Activated naive CD8-positive, alpha-beta T cell treated with anti-CD3 and anti-CD28 coated beads, Interleukin-2, amount 50 U/mL, for 16 hours (primary cell): ENCODE data around the gene BNC2.
"Not testable (repeated sequence)": the region's sequence is repeated elsewhere in the genome, so short reads cannot be mapped to it uniquely, and the experiment has no call there.

ENCODE experiments used
- DNase-seq: peaks from one replicate; pipeline ENCODE4 v3.0.0-alpha.2; 2020; ENCODE audit warnings: low read depth, low spot score

BNC2 gene

DNA sequence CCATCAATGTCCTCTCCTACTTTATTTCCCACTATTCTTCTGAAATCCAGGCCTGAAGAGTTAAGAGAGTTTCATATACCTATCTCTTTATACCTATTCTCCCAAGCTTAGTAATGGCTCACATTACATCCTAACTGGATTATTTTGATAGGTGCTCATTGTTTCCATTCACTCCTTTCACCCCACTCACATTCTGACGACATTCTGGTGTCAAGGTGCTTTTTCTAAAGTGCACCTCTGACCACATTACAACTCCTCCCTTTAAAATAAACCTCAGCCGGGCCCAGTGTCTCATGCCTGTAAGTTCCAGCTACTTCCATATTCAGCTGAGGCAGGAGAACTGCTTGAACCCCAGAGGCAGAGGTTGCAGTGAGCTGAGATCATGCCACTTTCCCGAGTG, 417.1 kb downstream of the BNC2 start:
- DNase-seq = no peak

DNA sequence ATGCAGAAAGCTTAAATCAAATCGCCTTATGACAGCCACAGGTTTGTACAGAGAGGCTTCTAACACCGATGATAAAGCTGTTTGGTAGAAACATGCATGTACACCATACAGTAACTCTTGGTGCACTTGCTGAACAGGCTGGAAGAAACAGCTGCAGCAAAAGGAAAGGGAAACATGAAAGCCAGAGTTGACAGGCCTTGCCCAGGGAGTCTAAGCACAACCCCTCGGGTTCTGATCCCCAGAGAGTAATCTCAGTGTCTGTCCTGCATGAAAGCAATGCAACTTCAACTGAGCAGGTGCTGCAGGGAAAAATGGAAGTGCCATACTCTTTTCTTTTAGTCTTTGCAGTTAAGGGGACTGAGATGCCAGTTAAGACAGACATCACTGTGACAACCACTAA, 419.9 kb downstream of the BNC2 start:
- no peak for DNase-seq

DNA sequence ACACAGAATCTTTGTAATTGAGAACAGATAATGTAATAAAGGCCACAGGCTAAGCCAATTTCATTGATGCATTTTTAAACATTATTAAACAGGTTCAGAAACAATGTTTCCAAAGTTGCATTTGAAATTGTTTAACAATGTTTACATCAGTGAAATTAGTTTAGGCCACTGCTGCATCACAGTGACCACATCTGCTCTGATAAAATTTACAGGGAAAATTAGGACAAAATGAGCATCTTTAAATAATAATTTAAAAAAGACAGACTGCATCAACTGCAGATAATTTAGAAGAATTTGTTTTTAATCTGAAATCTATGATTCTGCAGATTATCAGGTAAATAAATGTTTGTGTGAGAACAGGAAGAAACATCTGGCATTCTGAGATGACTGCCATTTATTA, 420.4 kb downstream of the BNC2 start:
- DNase-seq = no peak

DNA sequence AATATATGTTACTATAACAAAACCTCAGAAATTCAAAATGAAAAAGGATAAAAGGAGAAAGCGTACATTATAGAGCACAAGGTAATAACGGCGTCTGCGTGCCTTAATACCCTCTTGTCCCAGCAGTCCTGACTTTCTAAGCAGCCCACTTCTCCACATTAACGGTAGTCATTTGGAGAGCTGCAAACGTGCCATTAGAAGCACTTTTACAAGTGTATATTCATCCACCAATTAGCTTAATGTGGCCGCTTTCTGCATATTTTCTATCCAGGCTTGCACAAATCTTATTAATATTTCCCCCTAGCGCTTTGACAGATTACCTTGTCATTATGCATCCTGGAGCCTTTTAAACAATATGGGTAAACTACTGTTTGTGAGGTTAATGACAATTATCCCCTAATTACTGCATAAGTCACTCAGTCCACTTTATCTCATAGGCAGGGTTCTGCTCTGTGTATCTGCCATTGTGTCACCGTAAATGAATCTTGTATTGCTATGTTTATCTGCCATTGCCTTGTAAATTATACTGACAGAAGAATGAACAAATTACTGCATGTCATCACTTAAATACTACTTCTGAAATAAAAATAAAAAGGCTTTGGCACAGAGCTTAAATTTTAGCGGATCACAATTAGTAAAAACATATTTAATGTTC, 421.3 kb downstream of the BNC2 start:
- no peak for DNase-seq

DNA sequence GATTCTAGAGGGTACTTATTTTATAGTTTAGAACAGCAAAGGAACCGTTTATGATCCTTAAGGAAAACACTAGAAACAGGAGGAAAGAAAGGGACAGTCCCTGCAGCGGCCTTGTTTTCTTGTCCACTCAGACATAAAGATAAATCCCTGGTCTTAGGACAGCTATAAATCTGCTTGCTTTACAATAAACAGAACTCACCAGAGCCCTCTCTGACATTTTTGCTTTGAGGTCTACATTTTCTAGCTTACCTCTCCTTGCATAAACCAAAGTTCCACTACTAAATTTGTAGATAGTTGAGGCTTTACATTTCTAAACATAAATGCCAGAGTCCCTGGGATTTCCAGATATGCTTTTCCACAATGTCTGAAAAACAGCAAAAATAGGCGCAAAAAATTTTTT, 422.5 kb downstream of the BNC2 start:
- no peak for DNase-seq

DNA sequence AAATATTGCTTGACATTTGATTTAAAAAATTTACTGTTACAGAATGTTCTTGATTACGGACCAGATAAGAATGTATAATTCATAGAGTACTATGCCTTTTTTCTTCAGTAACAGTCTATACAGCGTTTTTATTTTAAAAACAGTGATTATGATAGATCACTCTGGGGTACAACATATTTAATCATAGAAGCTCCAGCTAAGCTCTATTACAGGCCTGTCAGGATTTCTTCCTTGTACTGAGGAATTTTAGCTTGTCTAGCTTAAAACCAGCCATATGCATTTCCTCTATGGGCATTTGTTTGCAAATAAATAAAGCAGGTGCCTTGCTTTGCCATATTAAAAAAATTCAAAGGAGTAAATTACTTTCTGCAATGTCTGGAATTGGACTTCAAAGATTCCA, 423.8 kb downstream of the BNC2 start:
- no peak for DNase-seq

DNA sequence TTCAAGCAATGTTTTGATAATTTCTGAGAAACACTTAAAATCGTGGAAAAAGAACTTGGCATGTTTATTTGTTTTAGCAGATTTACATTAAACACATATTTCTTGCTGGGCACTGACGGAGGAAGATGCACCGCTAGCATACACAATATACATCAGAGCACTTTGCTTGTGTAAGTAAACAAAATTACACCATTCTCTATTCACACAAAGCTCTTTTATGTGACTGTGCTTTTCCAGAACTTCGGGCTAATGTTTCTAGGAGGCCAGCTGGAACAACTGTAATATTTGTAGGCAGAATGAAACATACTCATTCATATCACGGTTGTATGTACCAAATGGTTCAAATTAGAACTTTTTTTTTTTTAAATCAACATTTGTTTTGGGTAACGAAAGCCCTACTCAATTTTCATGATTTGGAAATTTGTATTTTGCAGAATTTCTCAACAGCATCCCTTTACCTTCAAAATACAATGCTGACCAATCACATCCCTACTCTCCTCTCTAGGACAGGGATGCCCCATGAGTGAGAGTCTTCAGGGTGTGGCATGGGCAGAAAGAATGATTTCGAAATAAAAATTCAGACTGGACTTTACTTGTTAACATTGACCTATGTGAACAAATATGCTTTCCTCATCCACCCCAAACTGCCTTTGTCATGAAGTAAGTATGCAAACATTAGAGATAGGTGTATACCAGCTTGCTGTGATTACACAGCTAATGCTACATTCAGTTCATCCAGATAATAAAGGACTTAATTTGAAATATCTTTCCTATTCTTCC, 425.1 kb downstream of the BNC2 start:
- no peak for DNase-seq

DNA sequence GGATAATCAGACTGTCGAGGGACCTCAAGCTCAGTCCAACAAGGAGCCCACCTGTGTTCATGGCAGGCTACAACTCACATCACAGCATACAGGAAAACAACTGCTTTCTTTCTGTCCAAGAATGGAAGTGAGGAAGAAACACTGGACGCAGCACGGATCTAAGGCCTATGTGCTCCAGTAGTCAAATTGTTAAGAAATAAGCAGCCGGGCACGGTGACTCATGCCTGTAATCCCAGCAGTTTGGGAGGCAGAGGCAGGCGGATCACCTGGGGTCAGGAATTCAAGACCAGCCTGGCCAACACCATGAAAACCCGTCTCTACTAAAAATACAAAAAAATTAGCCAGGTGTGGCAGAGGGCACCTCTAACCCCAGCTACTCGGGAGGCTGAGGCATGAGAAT, 427.8 kb downstream of the BNC2 start:
- no peak for DNase-seq

DNA sequence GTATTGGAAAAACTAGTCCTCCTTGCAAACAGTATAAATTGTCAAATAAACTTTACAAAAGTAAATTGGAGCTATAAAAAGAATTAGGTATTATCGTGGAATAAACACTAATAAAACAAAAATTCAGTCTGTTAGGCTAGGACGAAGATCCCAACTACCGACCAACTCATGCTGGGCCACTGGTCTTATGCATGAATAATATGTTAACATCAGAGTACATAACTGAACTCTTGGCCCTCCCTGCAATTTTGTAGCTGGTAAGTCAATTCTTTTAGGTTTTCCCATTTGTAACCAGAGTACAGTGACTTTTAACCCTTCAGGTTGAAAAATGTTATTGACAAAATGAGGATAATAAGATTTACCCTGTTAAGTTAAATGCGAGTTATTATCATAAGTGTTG, 428.7 kb downstream of the BNC2 start:
- no peak for DNase-seq

DNA sequence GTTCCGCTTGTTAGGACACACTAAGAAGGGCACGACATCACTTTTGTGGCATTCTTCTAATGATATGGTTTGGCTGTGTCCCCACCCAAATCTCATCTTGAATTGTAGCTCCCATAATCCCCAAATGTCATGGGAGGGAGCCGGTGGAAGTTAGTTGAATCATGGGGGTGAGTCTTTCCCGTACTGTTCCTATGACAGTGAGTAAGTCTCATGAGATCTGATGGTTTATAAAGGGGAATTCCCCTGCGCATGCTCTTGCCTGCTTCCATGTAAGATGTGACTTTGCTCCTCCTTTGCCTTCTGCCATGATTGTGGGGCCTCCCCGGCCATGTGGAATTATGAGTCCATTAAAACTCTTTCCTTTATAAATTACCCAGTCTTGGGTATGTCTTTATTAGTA, 431.6 kb downstream of the BNC2 start:
- not testable (repeated sequence) for DNase-seq

DNA sequence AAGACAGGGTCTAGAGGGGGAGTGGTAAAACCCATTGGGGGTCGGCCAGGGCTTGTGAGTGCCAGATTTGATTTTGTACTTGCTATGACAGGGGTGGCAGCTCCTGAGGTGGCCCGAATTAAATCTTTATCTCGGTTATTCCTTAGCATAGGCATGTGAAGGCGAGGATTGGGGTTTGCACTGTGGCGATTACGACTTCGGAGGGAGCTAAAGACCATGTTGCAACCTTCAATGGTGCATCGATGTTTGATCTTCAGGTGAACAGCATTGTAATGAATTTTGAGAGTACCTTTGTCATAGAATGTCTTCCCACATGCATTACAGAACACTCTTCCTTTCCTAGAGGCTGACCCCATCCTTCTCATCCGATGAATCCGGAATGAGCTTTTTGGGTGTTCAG, 433.9 kb downstream of the BNC2 start:
- no peak for DNase-seq

DNA sequence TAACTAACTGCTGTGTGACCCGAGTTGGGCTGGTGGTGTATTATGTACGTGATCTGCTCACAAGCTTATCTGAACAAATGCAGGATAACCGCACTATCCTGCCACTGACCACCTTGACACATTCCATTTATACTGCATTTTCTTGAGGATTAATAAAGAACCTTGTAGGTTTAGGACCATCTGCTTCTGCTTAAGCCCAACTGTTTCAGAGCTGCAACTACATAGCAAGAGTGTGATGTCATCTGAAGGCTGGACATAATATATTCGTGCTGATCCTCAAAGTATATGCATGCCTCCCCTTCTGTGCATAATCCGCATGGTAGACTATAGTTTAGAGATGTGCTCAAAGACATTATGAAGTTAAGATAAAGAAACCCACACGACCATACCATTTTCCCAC, 435.9 kb downstream of the BNC2 start:
- DNase-seq = no peak

DNA sequence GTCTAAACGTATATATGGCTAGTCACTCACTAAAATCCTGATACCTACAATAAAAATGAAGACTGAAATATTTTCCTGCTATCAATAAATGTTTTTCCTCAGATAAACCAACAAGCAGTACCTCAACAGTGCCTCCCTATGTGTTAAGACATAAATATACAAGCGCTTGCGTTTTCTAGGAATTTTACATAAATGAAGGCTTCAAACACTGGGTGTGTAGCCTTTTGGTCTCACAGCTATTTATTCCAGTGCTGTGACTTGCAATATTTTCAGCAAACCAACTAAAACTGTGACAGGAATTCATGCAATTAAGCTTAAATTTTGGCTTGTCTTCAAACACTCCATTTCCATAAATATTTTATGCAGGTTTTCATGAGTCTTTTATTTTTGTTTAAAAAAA, 437.0 kb downstream of the BNC2 start:
- DNase-seq = no peak

DNA sequence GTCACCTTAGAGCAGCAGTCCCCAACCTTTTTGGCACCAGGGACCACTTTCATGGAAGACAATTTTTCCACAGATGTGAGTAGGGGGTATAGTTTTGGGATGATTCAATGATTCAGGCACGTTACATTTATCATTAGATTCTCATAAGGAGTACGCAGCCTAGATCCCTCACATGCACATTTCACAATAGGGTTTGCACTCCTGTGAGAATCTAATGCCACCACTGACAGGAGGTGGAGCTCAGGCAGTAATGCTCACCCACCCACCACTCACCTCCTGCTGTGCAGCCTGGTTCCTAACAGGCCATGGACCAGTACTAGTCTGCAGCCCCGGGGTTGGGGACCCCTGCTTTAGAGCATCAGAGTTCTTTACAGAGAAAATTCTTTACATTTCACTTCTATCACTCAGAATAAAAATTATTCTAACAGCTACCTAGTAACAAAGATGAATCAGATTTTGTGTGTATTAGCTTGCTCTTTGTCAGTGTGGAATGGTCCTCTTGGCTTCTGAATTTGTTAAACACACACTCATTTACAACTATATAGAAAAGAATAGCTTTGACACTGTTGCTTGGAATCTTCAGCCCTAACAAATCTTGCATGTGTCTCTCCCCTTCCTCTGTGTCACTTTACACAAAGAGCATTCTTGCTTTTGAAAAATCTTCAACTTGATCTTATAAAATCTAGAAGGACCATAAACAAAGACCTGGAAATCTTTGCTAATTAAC, 438.6 kb downstream of the BNC2 start:
- no peak for DNase-seq

DNA sequence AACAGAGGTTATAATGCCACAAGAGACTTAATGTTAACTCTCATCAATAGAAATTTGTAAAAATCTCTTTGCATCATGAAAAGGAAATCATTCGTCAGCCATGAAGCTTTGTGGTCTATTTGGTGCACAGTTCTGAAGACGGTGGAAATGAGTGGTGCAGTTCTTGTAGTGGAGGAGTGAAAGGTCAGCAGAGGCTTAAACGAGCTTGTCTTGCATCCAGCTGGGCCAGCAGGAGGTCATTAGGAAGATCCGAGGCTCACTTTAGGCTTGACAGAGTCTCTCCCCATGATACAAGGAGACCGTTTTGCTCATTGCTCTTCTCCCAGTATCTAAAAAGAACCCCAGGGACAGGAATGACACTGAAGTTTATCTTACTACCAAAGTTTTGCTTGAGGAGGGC, 440.8 kb downstream of the BNC2 start:
- DNase-seq = no peak

DNA sequence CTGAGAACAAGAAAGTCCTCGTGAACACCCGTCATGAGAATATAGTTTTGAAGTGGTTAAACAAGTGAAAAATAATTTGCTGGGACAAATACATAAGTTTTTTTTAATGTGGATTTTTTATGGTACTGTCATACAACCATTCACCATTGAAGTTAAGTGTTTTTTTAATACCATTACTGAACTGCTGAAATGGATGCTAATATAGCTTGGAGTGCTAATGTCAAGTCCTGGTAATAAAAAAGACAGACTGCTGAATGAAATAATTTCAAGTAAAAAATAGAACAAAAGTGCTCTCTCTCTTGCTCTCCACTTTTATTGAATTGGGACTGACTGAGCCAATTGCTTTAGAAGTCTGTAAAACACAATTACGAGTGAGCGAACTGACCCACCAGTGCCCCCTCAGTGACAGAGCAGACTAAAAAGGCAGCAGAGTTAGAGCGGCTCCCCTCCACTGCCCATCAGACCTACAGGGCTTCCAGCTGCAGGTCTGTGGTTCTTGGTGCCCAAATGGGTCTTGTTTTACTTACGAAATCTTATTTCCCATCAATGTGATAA, 442.5 kb downstream of the BNC2 start:
- no peak for DNase-seq

DNA sequence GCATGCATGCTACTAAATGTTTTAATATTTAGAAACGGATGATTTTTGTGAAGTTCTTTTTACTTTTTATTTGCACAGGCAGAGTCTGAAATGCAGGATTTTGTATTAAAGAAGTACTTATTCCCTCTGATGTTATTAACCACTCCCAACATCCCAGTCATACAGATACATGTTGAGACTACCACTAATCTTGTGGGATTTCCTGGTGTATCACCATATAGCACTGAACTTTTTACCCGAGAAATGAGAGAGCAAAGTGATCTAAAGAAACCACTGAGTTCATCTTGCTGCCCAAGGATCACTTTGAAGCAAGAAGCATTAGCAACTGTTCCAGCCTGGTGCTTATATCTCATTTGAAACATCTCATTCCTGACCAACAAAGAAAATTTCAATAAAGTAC, 443.8 kb downstream of the BNC2 start:
- no peak for DNase-seq

DNA sequence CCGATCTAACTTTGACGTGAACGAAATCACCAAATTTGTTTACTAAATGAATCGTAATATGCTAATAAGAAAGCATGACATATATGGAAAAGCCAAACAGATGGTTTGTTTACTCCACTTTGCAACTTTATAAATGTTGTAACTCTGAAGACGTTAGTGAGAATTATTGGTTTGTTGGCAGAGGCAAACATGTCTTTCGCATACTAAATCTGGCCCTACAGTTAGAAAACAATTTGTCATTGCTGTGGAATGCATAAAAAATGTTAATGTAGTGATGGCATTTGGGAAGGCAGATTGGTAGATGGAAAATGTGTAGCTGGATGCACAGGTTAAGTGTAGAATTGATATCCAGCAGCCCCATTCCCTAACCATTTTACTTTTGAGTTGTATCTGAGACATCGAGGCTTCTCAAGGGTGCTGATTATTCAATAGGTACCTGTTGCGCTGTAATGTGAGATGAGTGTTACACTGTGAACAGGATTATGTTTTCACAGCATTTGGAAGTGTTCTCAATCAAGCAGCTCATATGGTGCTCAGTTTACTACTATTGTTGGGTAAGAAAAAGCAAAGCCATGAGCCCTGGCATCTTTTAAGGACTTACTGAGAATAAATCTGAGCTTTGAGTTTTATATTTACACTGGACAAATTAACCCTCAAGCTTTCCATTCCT, 444.8 kb downstream of the BNC2 start:
- DNase-seq = no peak

DNA sequence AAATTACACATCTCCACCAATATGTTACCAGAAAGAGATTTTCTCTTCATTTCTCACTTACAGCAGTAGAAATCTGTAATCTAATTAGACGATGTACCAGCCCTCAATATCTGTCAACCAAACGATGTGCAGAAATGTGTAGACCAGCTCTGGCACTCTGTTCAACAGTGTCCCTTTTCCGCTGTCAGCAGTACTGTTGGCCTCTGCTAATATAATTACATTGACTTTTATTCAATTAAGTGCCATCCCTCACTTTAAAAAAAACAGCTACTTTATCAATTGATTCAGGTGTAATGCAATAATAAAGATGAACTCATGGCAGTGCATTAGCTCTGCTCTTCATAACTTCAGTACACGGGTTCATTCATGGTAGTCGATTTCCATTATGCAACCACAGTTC, 448.4 kb downstream of the BNC2 start:
- no peak for DNase-seq

DNA sequence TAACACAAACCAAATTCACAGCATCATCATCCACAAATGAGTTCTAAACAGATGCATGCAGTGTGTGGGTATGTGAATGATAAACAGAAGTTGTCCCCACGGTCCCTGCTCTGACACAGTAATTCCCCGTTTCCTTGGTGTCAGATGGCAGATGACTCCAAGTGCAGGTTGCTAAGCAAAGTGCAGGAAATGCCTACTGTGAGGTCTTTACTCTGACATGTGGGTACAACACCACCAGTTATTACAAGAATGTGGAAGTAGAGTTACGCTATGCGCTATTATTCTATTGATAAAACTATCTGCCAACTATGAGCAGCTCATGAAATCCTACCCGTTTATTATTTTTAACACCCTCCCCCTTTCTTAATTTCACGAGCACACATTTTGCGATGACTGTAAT, 448.9 kb downstream of the BNC2 start:
- no peak for DNase-seq

DNA sequence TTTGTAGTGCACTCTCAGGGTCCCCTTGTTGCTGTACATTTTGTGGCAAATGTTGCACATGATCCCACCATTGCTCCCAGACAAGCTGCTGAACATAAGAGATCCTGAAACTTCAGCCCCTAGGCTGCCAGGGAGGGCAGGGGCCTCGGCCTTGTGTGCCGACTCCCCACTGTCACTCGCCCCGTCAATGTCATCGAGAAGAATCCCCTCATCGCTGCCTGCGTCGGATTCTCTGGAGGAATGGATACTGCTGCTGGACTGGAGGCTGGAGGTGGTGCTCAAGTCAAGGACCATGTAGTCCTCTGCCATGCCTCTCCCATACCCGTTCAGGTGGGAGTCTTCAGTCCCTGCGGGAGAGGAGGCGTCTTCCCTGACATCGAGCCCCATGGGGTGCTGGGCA, 451.3 kb downstream of the BNC2 start:
- no peak for DNase-seq

DNA sequence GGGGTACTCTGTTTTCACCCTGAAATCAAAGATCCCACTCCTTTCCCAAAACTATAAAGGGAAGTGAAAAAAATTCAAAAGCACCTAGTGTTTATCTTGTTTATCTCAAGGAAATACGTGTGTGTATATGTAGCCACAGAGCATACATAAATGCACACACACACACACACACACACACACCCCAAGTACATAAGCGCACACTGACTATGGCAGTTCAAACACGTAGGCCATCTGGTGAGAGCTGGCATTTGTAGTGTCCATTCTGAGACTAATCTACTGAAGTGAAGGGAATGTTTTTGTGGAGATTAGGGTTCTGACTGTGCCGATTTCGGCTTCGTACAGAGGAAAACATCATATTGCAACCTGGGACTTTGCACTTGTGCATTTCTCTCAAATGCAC, 451.7 kb downstream of the BNC2 start:
- DNase-seq = no peak
